HG03378 (cell line): ENCODE data around the gene DBH.

Source experiments
- ATAC-seq: cut with Tn5 transposase; IDR thresholded peaks from one replicate; pipeline ENCODE4 v1.9.1; 2021; ENCODE audit warnings: mild to moderate bottlenecking, moderate library complexity; ENCODE audit not compliant: unreplicated experiment

The DBH gene

DNA sequence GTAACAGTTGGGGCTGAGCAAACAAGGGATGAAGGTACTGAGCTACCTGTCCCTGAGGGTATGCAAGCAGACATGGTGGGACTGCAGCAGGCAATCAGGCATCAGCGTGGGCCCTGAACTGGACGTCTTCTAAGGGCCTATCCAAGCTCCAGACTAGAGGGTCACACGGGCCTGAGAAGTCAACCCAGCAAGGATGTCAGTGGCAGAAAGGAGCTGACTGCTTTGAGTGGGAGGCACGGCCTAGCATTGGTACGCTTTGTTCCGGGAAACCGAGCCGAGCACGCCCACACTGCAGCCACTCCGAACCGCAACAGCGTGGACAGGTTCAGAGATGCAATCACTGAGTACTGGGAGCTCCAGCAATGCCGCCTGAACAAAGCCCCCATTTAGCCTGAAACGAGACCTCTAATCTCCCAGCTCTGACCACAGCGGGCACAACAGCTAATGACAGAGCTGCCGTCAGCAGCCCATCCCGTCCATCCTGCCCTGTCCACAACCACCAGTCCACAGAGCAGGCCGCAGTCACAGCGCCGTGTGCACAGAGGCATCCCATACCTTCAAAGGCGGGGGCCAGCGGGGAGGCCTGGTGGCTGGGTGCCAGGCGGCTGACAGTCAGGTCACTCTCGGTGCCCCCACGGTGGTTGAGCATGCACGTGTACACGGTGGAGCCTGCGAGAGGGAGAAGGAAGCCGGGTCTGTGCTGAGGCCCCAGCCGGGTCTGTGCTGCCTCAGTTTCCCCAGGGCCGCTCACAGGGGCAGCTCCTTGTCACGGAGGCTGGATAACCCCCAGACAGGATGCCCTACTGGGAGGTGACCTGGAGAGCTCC, 57.8 kb downstream of the DBH start:
- ATAC-seq = no peak

DNA sequence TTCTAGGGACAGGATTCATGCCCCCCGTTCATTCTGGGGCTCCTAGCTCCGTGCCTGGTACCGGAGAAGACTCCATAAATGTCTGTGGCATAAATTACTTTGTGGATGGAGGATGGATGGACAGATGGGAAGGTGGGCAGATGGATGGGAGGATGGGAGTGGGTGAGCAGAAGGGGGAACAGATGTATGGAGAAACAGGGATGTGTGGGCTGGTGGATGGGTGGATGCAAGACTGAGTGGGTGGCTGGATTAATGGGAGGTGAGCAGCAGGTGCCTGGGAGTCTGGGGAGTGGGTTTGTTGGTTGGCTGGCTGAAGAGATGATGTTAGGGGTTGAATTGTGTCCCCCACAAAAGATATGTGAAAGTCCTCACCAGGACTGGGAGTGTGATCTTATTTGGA, 58.5 kb downstream of the DBH start:
- ATAC-seq = no peak

DNA sequence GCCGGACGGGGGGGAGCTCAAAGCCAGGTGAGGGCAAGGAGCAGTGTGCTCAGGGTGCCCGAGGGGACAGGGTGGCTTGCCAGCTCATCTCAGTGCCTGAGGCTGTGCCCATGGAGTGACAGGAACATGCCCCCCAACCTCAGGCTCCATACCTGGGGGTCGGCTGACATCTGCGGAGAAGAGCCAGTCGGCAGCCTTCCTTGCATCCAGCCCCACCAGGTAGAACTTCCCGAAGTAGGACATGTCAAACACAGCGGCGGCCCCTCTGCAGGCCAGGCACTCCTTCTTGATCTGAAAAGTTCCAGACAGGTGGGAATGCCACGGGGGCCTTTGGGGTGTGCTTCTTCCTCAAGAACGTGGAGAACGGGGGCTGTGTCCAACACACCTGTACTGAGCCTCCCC, 59.9 kb downstream of the DBH start:
- no peak for ATAC-seq

DNA sequence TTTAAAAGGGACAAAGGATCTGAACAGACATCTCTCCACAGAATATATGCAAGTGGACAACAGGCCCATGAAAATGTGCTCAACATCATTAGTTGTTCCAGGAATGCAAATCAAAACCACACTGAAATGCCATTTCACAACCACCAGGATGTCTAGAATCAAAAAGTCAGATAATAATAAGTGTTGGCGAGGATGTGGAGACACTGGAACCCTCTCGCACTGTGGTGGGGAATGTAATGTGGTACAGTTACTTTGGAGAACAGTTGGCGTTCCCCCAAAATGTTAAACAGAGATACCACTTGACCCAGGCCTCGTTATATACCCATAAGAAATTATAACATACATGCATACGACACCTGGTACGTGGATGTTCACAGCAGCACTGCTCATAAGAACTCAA, 63.4 kb downstream of the DBH start:
- ATAC-seq = no peak

DNA sequence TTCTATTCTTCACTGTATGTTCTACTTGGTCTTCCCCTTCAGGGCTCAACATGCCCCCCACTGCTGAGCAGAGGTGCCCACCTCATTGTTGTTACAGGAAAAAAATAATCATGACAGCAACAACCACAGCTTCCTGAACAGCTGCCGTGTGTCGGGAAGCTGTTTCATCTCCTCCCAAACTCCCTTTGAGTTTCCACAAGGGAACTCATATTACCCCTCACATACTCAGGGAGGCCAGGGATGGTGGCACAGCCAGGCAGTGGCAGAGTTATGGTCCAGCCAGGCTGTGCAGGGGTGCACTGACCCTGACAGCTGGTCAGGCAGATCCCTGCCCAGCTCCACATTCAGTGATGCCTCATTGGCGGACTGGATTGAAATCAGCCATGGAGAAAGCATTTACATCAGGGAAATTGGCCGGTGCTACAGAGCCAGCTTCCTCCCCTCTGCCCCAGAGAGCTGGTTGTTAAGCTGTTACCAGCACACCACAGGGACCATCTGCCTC, 64.7 kb downstream of the DBH start:
- no peak for ATAC-seq

DNA sequence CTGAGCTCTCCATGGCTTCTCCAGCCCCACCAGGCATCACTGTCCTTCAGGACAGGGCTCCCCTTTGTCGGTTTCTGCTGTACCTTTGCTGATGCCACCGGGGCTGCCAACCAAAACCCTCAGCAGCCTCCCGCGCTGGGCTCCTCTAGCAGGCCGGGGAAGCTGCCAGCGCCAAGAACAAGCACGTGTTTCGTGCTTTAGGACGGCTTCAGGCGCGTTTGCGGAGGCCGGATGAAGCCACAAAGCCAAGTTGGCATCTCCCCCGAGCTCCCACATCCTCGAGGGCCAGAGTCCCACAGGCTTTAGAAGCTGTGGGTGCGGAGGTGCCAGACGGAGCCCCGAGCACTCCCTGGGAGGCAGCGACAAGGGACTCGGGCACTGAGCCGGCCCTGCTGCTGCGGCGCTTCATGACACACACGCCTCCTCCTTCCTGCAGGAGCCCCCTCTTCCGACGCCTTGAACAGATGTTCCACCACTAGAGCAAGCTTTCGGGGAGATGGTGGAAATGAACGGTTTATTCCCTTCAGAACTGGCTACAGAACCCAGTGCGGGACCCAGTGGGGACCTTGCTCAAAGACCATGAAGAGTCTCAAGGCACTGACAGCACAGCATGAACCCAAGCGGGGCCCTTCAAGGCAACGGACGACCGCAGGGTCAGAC, 65.3 kb downstream of the DBH start:
- no peak for ATAC-seq

DNA sequence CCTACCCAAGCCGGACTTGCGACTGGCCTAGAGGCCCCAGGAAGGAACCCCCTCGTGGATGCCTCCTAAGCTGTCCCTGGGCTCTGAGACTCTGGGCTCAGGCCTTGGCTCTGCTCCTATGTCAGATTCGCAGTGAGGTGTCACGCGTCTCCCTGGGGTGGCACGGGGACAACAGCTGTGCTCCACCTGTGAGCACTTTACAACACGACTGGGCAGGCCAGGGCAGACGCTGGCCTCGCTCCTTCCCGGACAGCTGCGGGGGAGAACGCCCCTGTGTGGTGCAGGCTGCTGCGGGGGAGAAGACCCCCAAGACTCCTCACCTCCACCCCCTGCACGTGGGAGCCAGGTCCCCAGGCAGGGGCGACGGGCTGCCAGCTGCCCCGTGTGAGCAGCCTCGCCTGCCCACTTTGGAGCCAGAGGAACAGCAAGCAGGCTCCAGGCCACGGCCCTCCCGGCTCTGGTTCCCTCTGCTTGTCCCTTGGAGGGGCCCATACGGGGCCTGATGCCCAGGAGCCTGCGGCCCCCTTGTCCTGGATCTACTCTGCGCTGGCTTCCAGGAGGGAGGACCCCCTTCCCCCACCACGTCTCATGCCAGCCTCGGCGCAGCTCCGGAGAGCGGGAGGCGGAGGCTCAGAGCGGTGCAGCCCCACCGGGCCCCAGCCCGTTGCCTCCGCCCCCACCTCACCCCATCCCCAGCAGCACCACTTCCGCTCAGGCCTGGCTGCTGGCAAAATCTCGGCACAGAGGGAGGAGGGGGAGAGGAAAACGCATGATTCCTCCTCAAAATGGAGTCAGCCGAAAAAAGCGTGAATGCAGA, 66.0 kb downstream of the DBH start:
- ATAC-seq = no peak

DNA sequence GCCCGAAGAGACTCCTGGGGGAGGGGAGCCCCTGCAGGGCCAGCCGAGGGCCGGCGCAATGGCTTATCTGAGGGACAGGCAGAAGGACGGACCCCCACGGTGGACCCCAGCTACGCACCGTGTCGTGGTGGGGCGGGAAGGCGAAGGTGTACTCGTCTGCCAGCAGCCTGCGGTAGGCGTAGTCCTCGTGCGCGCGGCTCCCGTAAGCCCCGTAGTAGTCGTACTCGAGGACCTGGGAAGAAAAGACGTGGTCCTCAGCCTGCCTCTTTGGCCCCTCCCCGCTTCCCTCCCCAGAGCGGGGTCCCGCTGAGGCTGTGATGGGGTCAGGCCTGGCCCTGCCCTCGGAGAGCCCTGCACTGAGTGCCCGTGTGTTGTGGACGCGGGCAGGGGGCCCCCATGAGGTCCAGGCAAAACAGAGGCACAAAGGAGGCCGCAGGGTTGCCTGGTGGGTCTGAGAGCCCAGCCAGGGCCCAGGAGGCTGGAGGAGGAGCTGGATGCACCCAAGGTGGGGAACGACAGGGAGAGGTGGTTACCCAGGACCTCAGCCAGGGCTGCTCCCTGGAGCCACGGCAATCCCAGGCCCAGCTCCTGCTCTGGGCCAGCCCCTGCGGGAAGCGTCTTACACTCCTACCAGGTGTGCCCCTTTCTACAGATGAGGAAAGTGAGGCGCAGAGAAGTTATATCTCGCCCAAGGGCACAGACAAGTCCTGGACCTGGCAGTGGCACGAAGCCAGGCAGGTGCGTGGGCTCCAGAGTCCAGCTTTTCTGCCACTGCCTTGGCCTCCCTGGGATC, 66.8 kb downstream of the DBH start:
- ATAC-seq = no peak

DNA sequence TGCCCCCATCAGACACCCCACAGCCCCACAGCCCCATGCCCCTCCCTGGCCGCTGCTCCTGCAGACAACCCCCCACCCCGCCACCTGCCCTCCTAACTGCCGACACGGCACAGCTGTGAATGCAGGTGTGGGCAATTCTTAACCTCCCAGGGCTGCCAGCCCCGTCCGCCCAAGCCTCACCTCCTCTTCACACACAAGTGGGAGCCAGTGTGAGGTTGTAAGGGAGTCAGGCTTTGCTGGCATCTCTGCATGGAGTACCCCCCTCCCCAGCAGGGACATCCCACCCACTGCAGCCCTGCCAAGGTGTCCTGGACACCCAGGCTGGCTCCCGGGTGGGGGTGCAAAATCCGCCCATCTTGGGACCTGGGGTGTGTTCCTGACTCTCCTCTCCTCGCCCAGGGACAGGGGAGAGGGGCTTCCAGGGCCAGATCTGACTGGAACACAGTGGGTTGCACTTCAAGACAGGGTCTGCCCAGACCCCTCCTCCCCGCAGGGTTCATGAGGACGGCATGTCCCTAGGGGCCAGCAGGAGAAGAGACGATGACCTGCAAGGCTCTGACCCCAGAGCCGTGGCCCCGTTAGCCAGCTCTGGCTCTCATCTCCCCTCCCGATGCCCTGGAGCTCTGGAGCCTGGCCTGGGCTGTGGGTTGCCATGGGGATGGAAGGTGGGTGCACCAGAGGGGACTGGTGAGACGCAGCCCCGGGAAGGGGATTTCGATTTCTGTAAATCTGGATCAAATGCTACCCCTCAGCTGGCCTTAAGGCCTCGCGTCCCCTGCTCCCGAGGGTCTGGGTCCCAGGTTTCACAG, 67.6 kb downstream of the DBH start:
- ATAC-seq = no peak

DNA sequence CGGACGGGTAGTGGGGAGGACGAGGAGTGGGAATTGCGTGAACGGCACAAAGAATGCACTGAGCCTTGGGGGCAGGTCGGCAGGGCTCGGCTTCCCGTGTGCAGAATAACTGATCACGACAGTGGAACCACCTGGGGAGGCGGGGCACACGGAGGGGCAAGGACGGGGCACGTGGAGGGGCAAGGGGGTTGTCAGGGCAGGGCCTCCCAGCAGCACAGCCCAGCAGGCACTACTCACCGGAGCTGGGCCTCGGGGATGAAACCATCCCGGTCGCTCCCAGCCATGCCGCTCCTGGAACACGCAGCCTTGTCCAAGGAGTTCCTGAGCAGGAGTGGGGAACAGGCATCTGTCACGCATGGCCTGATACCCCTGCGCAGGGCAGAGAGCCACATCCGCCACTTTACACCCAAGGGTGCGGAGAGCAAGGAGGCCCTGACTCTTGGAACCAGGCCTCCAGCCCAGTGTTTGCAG, 68.6 kb downstream of the DBH start:
- ATAC-seq = no peak

DNA sequence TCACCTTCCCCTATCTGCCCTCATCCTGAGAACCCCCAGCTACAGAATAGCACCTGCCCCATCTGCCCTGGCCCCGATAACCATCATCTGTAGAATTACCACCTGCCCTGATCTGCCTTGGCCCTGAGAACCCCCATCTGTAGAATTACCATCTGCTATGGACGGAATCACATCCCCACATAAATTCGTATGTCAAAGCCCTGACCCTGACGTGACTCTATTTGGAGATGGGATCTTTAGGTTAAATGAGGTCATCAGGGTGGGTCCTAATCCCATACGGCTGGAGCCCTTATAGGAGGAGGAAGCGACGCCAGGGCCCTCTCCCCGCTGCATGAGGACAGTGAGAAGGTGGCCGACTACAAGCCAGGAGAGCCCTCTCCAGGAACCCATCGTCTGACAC, 69.4 kb downstream of the DBH start:
- ATAC-seq = no peak

DNA sequence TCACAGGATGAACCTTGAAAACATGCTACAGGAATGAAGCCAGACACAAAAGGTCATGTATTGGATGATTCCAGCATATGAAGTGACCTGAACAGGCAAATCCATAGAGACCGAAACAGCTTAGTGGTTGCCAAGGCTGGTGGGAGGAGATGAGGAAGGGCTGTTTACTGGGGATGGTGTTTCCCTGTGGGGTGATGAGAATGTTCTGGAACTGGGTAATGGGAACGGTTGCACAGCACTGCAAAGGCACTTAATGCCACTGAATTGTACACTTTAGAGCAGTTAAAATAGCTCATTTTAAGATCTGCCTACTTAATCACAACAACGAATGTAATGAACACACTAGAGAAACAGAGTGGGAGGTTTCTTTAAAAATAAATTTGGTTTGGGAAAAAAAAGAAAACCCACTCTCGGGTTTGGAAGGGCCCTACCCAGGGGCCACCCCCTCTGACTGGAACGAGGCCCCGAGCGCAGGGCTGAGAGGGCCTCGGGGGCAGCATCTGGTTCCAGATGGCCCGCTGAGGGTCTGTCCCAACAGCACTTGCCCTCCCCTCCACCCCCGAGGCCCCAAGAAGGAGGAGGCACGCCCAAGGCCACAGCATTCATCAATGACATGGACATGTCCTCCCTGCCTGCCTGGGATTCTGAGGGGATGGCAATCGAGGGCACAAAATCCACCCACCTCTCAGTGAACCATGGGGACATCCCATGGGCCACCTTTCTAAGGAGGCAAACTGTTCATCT, 70.3 kb downstream of the DBH start:
- no peak for ATAC-seq

DNA sequence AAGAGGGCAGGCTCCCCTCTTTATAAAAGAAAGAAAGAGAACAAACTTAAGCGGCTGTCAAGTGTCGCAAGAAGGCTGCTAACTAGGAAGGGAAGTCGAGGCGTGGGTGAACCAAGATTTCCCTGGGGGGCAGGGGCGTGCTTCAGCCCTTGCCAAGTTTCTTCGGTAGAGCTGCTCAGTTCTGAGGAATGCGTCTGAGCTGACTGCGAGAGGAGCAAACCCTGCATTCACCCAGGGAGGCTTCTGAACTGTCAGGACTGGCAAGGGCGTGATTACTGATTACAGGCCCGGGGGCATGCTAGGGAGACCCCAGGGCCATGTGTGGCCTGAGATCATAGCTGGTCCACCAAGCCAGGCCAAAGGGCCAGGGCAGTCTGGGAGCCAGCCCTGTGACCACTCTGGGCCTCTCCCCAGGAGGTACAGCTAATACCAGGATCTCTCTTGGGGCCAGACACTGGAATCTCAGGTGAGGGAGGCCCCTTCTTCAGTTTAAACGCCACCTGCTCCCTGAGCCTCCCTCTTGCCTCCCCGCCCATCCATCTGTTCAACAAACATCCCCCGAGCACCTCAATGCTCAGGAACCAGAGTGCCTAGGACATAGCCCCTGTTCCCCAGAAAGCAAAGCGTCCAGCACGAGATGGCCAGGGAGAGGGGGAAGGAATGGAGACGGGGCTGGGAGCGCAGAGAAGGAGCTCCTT, 71.1 kb downstream of the DBH start:
- no peak for ATAC-seq

DNA sequence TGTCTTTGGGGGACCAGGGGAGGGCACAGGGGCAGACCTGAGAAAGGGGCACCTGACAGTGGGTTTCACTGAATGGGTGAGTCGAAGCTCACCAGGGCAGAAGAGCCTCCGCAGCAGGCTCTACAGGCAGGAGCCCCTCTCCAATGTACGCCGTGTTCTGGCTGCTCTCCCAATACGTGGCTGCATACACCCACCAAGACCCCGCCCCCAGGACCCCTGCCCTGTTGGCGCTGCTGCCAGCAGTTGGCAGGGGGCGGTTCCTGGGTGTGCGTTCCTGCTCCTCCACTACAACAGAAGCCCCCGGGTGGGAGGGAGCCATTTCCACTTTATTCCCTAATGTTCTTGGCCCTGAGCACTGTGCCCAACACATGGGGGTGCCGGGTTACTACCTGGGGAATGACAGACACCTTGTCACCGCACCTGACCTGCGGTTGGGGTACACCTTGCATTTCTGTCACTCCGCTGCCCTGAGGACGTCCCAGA, 71.6 kb downstream of the DBH start:
- ATAC-seq = no peak

DNA sequence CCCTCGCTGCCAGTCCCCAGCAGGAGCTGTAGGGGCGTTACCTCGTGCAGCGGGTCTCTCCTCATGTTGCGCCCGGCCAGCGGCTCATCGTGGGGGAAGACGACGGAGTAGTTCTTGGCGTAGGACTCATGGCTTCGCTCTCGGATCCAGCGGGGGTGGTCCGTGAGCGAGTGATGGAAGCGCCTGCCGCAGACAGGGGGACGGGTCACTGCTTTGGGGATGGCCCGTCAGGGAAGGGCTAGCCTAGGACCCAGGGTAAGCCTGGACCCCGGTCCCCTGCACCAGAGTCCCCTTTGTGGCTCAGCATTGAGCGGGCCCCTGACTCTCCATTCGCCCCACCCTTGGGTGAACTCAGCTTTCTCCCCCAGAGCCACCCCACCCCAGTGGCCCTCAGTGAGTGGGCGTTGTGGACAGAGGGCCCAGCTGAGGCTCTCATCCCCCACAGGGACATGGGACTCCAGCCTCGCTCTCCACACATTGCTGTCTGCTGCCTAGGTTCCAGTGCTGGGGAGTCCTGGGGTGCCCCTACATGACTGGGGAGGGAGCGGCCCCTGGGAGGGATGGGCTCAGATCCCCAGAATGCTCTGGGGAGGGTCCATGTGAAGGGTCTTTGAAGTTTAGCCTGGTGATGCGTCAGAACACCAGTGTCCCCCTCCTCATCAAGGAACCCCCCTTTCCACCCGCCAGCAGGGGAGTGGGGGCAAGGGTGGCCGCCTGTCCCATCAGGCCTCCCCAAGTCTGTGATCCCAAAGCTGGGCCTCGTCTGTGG, 72.3 kb downstream of the DBH start:
- ATAC-seq = no peak
